Measurements from ENCODE around the gene FCGBP. TPM values are rescaled to one million over a fixed set of nuclear protein-coding genes. Genes with fewer than 3 reads are reported as not detected.
"Not testable (repeated sequence)": the region's sequence is repeated elsewhere in the genome, so short reads cannot be mapped to it uniquely, and the experiment has no call there.

Gene FCGBP
- total RNA-seq, 1 donor from 2014 or later: 0.17 TPM

DNA sequence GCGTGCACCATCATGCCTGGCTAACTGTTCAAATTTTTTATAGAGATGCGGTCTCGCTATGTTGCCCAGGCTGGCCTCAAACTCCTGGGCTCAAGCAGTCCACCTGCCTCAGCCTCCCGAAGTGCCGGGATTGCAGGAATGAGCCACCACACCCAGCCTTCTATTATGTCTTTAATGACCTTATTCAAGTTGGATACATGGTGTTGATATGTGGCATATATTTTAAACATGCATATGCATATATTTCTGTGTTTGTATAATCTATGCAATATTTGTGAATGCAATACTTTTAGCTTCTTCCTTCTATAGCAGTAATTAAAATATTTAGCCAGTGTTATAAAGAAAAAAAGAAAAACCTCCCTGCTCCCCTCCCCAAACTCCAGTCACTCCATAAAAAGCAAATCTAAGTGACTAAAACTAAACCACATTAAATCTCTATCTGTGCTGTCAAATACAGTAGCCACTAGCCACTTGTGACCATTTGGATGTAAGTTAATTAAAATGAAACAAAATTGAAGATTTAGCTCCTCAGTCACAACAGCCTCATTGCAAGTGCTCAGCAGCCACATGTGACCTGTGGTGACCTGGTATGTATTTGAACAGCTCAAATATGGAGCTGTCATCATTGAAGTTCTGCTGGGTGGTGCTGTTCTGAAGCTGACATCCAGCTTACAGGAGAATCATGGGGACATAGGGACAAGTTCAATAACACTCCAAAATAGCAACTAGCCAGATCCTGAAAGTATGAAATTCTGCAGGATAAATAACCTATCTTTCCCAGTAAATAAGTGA lies 27.4 kb downstream of the FCGBP start:
- H3K27me3 ChIP-seq (ENCODE audit: control insufficient read depth, insufficient read depth, low read length): no peaks in the 10 kb centered on the region
- H3K36me3 ChIP-seq (ENCODE audit: control insufficient read depth, insufficient read depth, low read length): no peaks in the 10 kb centered on the region
- no peak overlapping the region for H3K4me3 ChIP-seq (ENCODE audit: low read depth, low read length)
- no peak for DNase-seq (ENCODE audit: low read depth)
- TF ChIP-seq, protein P1, sequence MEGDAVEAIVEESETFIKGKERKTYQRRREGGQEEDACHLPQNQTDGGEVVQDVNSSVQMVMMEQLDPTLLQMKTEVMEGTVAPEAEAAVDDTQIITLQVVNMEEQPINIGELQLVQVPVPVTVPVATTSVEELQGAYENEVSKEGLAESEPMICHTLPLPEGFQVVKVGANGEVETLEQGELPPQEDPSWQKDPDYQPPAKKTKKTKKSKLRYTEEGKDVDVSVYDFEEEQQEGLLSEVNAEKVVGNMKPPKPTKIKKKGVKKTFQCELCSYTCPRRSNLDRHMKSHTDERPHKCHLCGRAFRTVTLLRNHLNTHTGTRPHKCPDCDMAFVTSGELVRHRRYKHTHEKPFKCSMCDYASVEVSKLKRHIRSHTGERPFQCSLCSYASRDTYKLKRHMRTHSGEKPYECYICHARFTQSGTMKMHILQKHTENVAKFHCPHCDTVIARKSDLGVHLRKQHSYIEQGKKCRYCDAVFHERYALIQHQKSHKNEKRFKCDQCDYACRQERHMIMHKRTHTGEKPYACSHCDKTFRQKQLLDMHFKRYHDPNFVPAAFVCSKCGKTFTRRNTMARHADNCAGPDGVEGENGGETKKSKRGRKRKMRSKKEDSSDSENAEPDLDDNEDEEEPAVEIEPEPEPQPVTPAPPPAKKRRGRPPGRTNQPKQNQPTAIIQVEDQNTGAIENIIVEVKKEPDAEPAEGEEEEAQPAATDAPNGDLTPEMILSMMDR (IDR thresholded peaks at IDR 0.05; ENCODE audit: insufficient read depth, low read length, poor library complexity, severe bottlenecking): no peak

DNA sequence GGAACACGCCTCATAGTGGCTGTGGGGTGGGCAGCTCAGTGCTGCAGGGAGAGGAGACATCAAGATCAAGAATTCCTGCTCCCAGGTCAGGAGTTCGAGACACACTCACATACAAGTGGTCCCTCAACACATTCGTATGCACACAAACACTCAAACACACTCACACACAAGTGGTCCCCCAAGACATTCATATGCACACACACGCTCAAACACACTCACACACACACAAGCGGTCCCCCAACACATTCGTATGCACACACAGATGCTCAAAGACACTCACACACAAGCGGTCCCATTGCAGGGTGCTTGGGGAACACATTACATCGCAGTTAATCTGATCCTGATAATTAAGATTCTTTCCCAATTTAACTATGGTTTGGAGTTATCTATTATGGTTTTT lies 28.2 kb downstream of the FCGBP start:
- Histone ChIP-seq H3K36me3 (ENCODE audit: control insufficient read depth, insufficient read depth, low read length) (no peaks in the 10 kb centered on the region), H3K27me3 (ENCODE audit: control insufficient read depth, insufficient read depth, low read length) (no peaks in the 10 kb centered on the region), H3K4me3 (ENCODE audit: low read depth, low read length) (no peak overlapping the region)
- no peak for DNase-seq (ENCODE audit: low read depth)
- TF ChIP-seq, protein P1 (IDR thresholded peaks at IDR 0.05; ENCODE audit: insufficient read depth, low read length, poor library complexity, severe bottlenecking): no peak

GRCh38 chr19:39903486-39904091 lies 30.8 kb downstream of the FCGBP start:
- H3K36me3 ChIP-seq (ENCODE audit: control insufficient read depth, insufficient read depth, low read length); DNase-seq (ENCODE audit: low read depth); H3K4me3 ChIP-seq (ENCODE audit: low read depth, low read length); H3K27me3 ChIP-seq (ENCODE audit: control insufficient read depth, insufficient read depth, low read length): not testable (repeated sequence)

GRCh38 chr19:39902326-39902725 lies 32.1 kb downstream of the FCGBP start:
- H3K36me3 ChIP-seq (ENCODE audit: control insufficient read depth, insufficient read depth, low read length); DNase-seq (ENCODE audit: low read depth); H3K27me3 ChIP-seq (ENCODE audit: control insufficient read depth, insufficient read depth, low read length); H3K4me3 ChIP-seq (ENCODE audit: low read depth, low read length): not testable (repeated sequence)

DNA sequence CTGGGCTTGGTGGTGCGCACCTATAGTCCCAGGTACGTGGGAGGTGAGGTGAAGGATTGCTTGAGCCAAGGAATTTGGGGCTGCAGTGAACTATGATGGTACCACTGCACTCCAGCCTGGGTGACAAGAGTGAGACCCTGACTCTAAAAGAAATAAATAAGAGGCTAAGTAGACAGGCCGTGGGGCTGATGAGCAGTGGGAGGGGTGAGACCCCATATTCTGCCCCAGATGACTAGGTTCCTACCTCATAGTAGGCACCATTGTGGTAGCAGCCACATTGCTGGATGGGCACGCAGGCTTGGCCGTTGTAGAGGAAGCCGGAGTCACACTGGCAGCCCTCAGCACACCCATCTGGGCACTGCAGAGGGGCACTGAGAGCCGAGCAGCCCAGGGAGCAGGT lies 32.8 kb downstream of the FCGBP start:
- H3K36me3 ChIP-seq (ENCODE audit: control insufficient read depth, insufficient read depth, low read length); H3K27me3 ChIP-seq (ENCODE audit: control insufficient read depth, insufficient read depth, low read length); DNase-seq (ENCODE audit: low read depth); H3K4me3 ChIP-seq (ENCODE audit: low read depth, low read length): not testable (repeated sequence)

DNA sequence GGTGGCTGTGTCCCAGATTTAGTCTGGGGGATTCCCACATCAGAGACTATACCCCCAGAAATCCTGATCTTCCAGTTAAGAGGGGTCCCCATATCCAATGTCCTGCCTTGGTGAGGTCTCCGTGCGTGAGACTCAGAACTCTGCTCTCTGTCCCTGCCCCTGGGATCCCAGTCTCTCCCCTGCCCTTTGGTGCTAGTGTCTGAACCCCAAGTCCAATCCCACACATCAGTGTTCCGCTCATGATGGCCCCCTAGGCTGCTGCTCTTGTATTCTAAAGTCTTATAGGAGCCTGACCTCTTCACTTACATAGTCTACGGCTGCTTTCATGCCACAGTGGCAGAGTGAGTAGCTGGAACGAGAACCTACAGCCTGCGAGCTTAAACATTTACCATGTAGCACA lies 35.6 kb downstream of the FCGBP start:
- not testable (repeated sequence) for DNase-seq (ENCODE audit: low read depth); H3K27me3 ChIP-seq (ENCODE audit: control insufficient read depth, insufficient read depth, low read length); H3K4me3 ChIP-seq (ENCODE audit: low read depth, low read length); H3K36me3 ChIP-seq (ENCODE audit: control insufficient read depth, insufficient read depth, low read length)

GRCh38 chr19:39897511-39898245 lies 36.8 kb downstream of the FCGBP start:
- TF ChIP-seq, protein P1 (IDR thresholded peaks at IDR 0.05; ENCODE audit: insufficient read depth, low read length, poor library complexity, severe bottlenecking): peak; percentile 25
- DNase-seq (ENCODE audit: low read depth); H3K36me3 ChIP-seq (ENCODE audit: control insufficient read depth, insufficient read depth, low read length); H3K27me3 ChIP-seq (ENCODE audit: control insufficient read depth, insufficient read depth, low read length); H3K4me3 ChIP-seq (ENCODE audit: low read depth, low read length): not testable (repeated sequence)

DNA sequence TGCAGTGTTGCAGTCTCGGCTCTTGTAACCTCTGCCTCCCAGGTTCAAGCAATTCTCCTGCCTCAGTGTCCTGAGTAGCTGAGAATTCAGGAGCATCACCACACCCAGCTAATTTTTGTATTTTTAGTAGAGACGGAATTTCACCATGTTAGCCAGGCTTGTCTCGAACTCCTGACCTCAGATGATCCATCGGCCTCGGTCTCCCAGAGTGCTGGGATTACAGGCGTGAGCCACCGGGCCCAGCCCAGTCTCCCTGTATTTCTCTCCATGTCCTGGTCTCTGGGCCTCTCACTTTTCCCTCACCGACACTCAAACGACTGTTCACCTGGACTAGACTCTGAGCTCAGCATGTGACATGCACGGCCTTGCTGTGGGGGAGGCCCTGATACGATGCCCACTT lies 39.3 kb downstream of the FCGBP start:
- H3K36me3 ChIP-seq (ENCODE audit: control insufficient read depth, insufficient read depth, low read length); H3K27me3 ChIP-seq (ENCODE audit: control insufficient read depth, insufficient read depth, low read length); DNase-seq (ENCODE audit: low read depth); H3K4me3 ChIP-seq (ENCODE audit: low read depth, low read length): not testable (repeated sequence)

DNA sequence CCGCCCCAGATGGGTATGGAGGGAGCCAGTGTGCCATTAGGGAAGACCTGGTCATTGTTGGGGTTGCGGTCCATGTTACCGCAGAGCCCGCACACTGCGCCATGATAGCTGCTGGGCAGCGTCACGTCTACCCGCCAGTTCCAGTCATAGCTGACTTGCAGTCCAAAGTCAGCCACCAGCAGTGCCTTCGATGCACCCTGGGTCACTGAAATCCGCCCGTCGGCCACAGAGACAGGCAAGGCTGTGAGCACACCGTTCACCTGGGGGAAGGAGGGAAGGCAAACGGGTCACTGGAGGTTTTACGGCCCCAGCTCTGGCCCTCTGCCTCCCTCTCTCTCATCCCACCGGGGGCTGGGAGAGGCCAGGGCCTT lies 40.2 kb downstream of the FCGBP start:
- H3K4me3 ChIP-seq (ENCODE audit: low read depth, low read length); H3K27me3 ChIP-seq (ENCODE audit: control insufficient read depth, insufficient read depth, low read length); H3K36me3 ChIP-seq (ENCODE audit: control insufficient read depth, insufficient read depth, low read length); DNase-seq (ENCODE audit: low read depth): not testable (repeated sequence)

DNA sequence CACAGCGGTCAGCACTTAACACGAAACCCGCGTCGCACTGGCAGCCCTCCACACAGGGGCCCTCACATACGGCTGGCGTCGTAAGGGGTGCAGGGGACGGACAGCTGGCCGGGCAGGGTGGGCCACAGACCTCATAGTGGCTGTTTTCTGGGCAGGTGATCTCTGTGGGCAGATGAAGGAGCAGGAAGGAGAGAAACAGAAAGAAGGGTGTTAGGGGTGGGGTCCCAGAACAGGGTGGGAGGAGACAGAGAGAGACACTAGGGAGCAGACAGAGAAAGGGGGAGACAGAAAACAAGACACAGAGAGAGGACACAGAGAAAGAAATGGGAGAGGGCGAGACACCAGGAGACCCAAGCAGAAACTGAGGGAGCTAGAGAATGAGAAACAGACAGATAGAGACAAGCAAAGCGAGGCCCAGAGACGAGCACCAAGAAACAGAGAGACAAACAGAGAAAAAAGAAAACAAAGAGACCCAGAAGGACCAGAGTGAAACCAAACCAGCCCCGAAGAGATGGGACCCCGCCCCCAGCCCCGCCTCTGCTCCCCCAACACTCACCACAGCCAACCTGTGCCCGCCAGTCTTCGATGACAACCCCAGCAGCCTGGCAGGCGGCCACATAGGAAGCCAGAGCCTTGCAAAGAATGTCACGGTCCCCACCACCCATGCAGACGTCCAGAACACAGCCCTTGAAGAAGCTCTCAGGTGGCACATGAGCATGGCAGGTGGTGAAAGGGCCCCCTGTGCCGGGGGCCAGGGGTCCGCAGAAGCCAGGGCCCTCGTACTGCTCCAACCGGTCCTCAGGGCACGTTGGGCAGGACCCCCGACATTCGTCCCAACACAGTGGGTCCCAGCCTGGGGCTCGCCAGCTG lies 40.8 kb downstream of the FCGBP start:
- H3K36me3 ChIP-seq (ENCODE audit: control insufficient read depth, insufficient read depth, low read length); H3K4me3 ChIP-seq (ENCODE audit: low read depth, low read length); DNase-seq (ENCODE audit: low read depth); H3K27me3 ChIP-seq (ENCODE audit: control insufficient read depth, insufficient read depth, low read length): not testable (repeated sequence)

DNA sequence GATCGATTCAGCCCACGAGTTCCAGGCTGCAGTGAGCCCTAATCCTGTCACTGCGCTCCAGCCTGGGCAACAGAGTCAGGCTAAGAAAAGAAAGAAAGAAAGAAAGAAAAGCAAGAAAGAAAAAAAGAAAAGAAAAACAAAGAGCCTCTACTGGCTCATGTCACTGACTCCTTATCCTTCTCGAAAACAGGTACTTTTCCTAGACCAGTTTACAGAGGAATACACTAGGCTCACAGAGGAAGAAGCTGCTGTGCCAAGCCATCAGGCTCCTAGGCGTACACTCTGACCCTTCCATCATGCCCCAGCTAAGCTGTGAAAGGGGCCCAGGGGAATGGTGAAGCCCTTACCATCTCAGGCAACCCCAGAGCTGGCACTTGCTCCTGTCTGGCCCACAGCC lies 41.9 kb downstream of the FCGBP start:
- not testable (repeated sequence) for H3K36me3 ChIP-seq (ENCODE audit: control insufficient read depth, insufficient read depth, low read length); DNase-seq (ENCODE audit: low read depth); H3K27me3 ChIP-seq (ENCODE audit: control insufficient read depth, insufficient read depth, low read length); H3K4me3 ChIP-seq (ENCODE audit: low read depth, low read length)
